Skin epidermis (tissue), 12 donors: ENCODE results near the gene TALDO1.

ENCODE experiments used
- H3K27ac ChIP-seq, 21 experiments: fragments of 200-600 bp; sonication (generic) in 11 of 21; one replicate each; pipeline ENCODE4 v1.5.0; 2020; ENCODE audit warnings: mild to moderate bottlenecking in 3 of 21, inconsistent platforms in 2 of 21, moderate library complexity in 2 of 21
- H3K4me3 ChIP-seq, 7 experiments: fragments of 200-600 bp; sonication (generic) in 2 of 7; one replicate each; pipeline ENCODE4 v1.5.0; 2020; ENCODE audit warnings: inconsistent platforms in 2 of 7, mild to moderate bottlenecking in 2 of 7, moderate library complexity in 1 of 7

TALDO1 gene

DNA sequence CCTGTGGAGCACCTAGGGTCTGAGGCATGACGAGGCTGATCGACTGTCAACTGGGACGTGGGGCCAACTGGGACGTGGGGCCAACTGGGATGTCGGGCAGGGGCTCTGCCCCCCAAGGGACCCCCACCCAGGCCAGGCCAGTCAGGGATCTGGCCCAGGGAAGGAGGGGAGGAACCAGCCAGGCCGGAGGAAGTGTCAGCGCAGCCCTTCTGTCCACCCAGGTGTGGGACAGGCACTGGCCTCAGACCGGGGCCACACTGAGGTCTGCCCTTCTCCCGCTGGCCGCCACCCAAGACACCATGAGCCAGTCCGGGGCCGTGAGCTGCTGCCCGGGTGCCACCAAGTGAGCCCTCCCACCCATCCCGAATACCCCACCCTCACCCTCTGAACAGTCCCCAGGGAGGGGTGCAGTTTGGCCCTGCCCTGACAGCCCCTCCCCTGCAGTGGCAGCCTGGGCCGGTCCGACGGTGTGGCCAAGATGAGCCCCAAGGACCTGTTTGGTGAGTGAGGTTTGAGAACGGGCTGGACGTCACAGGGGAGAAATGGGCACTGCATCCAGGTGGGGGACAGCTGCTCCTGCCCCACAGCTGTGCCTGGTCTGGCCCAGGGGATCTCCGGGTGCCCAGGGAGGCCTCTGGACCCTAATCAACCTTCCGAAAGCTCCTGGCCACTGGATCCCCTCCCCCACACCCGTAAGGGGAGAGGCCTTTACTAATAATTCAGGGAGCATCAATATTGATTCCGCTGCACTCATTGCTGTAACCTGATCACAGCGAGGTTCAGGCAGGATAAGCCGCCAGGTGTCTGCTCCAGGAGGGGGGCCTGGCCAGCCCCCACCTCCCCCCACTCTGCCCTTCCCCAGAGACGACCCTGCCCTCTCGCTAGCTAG lies 37.9 kb upstream of the TALDO1 start:
- H3K27ac ChIP-seq = peak overlapping the region in 9 of 21 experiments; percentile 26 to 92 (median 83)
- H3K4me3 ChIP-seq = no peak overlapping the region

DNA sequence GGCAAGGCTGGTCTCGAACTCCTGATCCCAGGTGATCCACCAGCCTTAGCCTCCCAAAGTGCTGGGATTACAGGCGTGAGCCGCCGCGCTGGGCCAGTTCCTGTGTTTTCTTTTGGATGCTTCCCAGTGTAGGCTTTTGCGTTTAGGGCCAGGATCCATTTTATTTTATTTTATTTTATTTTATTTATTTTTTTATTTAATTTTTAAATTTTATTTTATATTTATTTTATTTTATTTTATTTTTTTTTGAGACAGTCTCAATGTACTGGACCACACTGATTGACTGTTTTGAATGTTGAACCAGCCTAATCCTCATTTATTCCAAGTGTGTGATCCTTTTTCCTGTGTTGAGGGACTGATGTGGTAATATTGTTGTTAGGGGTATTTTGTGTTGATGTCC lies 32.8 kb upstream of the TALDO1 start:
- H3K27ac ChIP-seq = no peak overlapping the region
- no peak overlapping the region for H3K4me3 ChIP-seq

DNA sequence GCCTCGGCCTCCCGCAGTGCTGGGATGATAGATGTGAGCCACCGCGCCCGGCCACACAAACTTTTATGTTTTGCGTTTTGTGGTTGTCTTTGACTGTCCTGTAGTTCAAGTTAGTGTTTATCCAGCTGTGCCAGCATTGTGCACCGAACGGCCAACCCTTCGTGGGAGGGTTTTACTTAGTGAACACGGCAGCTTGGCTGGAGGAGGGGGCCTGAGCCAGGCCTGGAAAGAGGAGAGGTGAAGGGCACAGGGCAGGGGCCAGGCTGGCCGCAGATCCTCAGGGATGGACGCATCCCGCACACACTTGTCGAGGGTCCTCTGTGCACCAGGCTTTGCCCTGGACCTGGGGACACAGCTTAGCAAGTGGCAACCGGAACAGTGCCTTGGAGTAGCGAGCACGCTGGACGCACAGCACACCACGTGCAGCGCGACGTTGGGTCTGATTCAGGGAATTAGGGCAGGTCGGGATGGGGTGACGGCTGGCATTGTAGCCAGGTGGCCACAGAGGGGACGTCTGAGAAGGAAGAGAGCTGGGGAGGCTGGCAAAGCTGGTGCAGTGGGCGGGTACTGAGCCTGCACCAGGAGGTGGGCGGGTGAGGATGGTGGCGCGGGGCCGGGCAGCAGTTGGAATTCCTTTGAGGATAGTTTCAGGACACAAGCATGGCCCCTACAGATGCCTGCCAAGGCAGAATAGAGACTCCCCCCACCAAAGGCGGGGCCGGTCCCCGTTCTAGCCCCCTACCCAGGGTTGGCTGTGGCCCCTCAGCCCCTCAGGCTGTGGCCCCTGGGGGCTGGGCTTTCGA lies 27.8 kb upstream of the TALDO1 start:
- H3K4me3 ChIP-seq = no peak overlapping the region
- no peak overlapping the region for H3K27ac ChIP-seq

DNA sequence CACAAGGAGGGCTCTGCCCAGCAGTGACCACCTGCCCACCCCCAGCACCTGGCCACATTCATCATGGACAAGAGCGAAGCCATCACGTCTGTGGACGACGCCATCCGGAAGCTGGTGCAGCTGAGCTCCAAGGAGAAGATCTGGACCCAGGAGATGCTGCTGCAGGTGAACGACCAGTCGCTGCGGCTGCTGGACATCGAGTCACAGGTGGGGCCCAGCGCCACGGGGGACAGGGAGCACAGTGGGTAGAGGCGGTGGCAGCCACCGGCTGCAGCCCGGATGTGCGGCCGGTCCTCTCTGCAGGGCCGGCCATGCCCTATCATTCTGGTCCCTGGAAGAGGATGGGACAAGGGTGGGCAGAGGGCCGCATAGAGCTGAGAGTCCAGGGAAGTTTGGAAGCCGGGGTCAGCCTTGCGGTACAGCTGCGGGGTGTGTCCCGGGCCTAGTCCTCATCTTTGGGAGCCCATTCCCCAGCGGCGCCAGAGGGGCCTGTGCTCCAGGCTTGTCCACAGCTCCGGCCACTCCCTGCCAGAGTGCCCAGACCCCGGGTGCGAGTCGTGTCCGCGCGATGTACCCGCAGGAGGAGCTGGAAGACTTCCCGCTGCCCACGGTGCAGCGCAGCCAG lies 27.1 kb upstream of the TALDO1 start:
- Histone ChIP-seq H3K4me3 (no peak overlapping the region), H3K27ac (no peak overlapping the region)

DNA sequence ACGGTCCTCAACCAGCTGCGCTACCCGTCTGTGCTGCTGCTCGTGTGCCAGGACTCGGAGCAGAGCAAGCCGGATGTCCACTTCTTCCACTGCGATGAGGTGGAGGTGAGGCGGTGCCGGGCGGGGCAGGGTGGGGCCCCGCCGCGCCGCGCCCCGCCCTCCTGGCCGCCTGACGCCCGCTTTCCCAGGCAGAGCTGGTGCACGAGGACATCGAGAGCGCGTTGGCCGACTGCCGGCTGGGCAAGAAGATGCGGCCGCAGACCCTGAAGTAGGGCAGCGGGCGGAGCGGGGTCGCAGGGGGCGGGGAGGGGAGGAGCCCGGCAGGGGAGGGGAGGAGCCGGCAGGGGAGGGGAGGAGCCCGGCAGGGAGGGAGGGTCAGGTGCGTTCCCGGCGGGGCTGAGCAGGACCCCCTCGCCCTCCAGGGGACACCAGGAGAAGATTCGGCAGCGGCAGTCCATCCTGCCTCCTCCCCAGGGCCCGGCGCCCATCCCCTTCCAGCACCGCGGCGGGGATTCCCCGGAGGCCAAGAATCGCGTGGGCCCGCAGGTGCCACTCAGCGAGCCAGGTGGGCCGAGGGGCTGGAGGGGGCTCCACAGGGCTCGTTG lies 26.5 kb upstream of the TALDO1 start:
- Histone ChIP-seq H3K4me3 (peak overlapping the region in 1 of 7 experiments; percentile 14), H3K27ac (peak overlapping the region in 1 of 21 experiments; percentile 3)

DNA sequence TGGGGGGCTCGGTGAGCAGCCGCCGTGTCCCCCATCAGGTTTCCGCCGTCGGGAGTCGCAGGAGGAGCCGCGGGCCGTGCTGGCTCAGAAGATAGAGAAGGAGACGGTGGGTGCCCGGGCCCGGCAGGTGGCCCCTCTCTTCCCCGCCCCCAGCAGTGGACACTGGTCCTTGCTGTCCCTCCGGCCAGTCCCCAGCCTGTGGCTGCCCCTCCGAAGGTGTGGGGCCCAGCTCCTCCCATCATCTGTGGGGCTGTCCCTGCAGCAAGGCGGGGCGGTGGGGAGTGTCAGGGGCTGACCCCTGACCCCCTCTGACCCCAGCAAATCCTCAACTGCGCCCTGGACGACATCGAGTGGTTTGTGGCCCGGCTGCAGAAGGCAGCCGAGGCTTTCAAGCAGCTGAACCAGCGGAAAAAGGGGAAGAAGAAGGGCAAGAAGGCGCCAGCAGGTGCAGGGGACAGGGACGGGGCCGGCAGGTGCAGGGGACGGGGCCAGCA lies 26.0 kb upstream of the TALDO1 start:
- H3K4me3 ChIP-seq = peak overlapping the region in 1 of 7 experiments; percentile 14

DNA sequence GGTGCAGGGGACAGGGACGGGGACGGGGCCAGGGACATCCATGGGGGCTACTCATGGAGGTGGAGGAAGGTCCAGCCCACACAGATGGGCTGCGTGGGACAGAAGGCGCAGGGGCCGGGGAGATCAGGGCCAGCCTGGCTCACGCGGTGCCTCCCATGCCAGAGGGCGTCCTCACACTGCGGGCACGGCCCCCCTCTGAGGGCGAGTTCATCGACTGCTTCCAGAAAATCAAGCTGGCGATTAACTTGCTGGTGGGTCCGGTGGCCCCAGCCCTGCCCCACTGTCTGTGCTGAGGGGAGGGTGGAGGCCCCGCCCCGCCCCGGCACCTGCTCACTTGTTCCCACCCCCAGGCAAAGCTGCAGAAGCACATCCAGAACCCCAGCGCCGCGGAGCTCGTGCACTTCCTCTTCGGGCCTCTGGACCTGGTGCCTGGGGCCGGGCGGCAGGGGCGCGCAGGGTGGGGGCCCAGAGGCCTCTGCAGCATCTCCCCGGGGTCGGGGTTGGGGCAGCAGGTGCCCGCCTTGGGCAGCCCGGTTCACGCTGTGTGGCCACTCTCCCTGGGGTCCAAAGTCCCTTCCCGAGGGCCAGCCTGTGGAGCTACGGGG lies 25.4 kb upstream of the TALDO1 start:
- Histone ChIP-seq H3K27ac (no peak overlapping the region), H3K4me3 (peak overlapping the region in 1 of 7 experiments; percentile 0)

More for the DNA sequence above, 26.0 kb upstream of the TALDO1 start:
- peak overlapping the region in 1 of 21 experiments; percentile 3 for H3K27ac ChIP-seq

DNA sequence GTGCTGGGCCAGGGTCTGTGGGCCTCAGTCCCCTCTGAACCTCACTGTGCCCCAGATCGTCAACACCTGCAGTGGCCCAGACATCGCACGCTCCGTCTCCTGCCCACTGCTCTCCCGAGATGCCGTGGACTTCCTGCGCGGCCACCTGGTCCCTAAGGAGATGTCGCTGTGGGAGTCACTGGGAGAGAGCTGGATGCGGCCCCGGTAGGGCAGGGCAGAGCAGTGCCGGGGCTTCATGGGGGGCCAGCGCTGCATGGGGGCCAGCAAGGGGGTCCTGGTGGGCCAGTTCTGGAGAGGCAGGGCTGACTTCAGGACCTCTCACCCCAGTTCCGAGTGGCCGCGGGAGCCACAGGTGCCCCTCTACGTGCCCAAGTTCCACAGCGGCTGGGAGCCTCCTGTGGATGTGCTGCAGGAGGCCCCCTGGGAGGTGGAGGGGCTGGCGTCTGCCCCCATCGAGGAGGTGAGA lies 24.9 kb upstream of the TALDO1 start:
- Histone ChIP-seq H3K27ac (no peak overlapping the region), H3K4me3 (peak overlapping the region in 1 of 7 experiments; percentile 0)

DNA sequence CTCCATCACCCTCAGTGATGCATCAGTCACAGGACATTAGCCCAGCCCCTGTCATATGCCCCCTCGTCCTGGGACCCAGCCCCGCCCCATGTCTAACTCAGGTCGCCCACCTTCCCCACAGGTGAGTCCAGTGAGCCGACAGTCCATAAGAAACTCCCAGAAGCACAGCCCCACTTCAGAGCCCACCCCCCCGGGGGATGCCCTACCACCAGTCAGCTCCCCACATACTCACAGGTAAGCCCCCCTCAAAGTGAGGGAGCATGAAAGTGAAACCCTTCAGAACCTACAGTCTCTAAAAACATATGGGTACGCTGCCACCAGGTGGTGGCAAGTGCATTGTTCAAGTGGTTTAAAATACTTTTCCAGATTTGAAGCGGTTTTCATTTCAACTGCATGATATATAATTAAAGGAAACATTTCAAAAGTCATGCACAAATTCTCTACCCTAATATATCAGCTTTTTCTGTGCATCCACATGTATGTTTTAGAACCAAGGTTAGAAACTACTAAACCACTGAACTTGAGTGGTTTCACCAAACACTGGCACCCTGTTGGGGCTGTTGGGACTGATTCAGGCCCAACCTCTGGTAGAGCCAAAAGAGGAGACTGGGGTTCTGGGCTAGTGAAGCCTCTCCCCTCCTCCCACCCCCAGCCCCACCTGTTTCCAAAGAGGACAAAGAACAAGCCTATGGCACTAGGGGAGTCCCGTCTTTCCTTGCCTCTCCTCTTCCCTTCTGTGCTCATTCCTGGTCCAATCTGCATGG lies 24.0 kb upstream of the TALDO1 start:
- Histone ChIP-seq H3K27ac (no peak overlapping the region), H3K4me3 (no peak overlapping the region)

DNA sequence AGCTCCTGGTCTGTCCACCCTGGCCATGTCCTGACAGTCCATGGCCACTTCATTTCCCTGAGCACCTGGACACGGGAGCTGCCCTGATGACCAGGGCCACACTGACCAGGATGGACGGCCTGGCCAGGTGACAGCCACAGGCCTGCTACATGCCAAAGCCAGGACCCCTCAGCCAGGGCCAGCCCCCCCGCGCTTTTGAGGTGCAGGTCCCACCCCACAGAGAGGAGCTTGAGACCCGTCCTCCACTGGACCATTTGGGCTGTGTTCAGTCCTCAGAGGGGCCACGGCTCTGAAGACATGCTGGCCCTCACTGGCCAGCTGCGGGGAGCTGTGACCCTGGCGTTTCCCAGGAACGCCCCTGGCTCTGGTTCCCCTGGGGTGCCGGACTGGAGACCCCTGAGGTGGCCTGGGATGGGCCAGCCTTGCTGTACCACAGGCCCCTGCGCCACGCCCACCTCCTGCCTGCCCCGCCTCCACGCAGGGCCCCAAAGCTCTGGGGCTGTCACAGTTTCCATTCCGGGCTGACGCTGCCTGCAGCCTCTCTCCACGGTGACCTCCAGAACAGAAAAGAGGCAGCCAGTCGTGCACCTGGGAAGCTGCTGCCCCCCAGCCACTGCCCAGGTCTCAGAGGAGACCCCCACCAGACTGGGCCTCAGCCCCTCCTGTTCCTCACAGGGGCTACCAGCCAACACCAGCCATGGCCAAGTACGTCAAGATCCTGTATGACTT lies 23.1 kb upstream of the TALDO1 start:
- Histone ChIP-seq H3K4me3 (no peak overlapping the region), H3K27ac (no peak overlapping the region)

DNA sequence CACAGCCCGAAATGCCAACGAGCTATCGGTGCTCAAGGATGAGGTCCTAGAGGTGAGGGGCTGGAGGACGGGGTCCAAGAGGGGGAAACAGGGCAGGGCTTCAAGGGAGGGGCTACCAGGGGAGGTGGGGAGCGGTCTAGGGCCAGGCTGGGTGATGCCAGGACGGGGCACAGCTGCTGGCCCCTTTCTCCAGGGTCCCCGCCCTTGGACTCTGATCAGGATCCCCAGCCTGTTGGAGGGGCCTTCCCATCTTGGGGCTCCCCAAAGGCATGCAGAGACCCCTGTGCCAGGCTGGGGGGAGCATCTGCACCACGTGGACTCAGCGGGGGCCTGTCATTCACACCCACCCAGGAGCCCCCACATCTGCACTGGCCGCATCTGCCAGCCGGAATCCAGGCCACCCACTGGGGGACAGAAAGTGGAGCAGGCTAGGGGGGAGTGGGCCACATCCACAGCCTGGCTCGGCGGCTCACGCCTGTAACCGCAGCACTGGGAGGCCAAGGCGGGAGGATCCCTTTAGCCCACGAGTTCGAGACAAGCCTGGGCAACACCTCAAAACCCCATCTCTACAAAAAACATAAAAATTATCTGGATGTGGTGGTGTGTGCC lies 22.4 kb upstream of the TALDO1 start:
- H3K4me3 ChIP-seq = no peak overlapping the region
- no peak overlapping the region for H3K27ac ChIP-seq

DNA sequence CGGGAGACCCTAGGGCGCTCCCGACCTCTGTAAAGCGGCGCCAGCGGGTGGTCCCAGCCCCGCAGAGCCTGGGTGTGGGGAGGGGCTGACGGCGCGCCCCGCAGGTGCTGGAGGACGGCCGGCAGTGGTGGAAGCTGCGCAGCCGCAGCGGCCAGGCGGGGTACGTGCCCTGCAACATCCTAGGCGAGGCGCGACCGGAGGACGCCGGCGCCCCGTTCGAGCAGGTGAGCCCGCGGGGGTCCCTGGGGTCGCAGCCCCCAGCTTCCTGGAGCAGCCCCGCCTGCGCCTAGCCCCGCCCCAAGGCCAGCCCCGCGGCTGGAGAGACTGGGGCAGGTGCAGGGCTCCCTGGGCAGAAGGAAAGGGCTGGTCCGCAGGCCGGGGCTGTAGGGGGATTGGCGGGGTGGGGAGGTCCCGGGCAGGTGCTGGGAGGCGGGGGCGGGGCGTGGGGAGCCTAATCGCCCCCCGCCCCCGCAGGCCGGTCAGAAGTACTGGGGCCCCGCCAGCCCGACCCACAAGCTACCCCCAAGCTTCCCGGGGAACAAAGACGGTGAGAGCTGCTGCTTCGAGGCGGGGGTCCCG lies 21.6 kb upstream of the TALDO1 start:
- Histone ChIP-seq H3K27ac (peak overlapping the region in 18 of 21 experiments; percentile 19 to 81 (median 62)), H3K4me3 (peak overlapping the region in 6 of 7 experiments; percentile 12 to 35 (median 25))

DNA sequence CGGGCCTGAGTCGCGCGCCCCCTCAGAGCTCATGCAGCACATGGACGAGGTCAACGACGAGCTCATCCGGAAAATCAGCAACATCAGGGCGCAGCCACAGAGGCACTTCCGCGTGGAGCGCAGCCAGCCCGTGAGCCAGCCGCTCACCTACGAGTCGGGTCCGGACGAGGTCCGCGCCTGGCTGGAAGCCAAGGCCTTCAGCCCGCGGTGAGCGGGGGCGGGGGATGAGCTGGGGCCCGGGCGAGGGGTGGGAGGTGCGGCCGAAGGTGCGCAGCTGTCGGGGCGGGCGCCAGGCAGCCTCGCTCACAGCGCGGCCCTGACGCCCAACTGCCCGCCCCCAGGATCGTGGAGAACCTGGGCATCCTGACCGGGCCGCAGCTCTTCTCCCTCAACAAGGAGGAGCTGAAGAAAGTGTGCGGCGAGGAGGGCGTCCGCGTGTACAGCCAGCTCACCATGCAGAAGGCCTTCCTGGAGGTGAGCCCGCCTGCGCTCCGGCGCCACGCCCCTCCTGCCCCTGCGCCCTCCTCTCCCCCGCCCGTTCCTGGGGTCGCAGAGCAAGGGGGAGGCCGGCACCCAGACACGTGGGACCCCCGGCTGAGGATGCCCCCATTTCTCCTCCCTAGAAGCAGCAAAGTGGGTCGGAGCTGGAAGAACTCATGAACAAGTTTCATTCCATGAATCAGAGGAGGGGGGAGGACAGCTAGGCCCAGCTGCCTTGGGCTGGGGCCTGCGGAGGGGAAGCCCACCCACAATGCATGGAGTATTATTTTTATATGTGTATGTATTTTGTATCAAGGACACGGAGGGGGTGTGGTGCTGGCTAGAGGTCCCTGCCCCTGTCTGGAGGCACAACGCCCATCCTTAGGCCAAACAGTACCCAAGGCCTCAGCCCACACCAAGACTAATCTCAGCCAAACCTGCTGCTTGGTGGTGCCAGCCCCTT lies 20.7 kb upstream of the TALDO1 start:
- Histone ChIP-seq H3K27ac (peak overlapping the region in 19 of 21 experiments; percentile 22 to 81 (median 60)), H3K4me3 (peak overlapping the region; percentile 12 to 35 (median 20))

DNA sequence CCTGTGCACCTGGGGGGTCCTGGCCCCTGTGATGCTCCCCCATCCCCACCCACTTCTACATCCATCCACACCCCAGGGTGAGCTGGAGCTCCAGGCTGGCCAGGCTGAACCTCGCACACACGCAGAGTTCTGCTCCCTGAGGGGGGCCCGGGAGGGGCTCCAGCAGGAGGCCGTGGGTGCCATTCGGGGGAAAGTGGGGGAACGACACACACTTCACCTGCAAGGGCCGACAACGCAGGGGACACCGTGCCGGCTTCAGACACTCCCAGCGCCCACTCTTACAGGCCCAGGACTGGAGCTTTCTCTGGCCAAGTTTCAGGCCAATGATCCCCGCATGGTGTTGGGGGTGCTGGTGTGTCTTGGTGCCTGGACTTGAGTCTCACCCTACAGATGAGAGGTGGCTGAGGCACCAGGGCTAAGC lies 20.0 kb upstream of the TALDO1 start:
- H3K4me3 ChIP-seq = no peak overlapping the region
- H3K27ac ChIP-seq = peak overlapping the region in 16 of 21 experiments; percentile 8 to 81 (median 65)

DNA sequence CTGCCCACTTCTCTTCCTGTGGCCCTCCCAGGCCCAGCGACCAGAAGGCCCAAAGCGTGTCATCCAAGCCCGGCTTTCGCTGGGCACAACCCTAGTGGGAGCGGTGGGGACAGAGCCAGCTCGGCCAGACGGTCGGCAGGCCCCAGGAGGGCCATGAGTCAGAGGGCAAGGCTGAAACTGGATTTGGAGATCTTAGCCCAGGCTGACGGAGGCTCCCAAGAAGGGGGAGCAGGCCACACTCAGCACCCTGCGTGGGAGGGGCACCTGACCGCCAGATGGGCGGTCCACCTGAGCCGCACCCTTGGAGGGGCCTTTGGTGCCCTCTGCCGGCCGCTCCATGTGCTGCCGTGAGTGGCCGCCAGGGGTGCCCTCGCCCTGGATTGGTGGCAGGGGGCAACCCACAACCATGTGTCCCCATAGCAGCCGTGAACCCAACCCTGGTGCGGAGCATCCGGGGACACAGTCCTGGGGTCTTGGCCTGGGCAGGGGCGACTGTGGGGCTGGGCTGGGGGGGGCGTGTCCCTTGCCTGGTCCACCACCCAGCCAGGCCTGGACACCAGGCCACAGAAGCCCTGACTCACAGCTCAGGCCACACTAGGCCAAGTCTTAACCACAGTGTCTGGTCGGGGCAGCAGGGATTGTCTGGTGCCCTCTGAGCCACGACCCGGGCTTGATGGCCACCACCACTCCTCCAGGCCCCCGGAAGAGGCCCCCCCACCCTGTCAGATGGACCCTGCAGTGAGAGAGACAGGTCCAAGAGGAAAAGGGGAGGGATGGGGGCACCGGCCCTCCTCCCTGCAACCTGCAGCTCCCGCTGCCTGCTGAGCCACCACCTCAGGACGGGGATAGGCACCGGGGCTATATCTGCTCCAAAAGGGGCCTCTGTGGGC lies 19.2 kb upstream of the TALDO1 start:
- no peak overlapping the region for H3K4me3 ChIP-seq
- H3K27ac ChIP-seq = peak overlapping the region in 15 of 21 experiments; percentile 8 to 81 (median 59)
